ENCODE measurements around the gene ZFX.
A peak's percentile ranks its signal among the peaks of the same experiment; 100 is the strongest.
"Not testable (repeated sequence)": the region's sequence is repeated elsewhere in the genome, so short reads cannot be mapped to it uniquely, and the experiment has no call there.

Gene ZFX

DNA sequence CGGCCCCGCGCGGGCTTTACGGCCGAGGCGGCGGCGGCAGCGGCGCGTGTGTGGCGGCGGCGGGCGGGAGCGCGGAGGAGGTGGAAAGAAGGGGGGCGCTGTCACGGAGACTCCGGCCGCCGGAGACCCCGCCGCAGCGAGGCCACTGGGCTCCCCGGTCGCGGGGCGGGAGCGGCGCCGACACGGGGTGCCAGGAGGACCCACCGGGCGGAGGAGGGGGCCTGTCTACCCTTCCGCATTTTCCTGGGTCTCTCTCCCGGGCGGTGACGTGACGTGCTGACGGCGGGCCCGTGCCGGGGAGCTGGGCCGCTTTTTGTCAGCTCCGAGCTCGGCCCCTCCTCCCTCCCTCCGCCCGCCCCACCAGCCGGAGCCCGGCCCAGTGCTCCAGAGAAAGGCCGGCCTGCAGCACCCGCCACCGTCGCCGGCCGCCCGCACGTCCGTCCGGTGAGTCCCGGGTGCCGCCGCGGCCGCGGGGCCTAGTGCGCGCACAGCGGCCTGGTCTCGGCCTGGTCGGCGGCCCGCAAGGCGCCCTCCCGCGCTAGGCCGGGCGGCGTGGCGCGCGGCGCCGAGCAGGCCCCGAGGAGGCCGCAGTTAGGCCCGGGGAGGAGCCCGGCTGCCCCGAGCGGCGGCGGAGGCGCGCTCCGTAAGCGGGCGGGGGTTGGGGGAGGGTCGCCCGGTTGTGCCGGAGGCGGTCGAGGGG is at the start of gene ZFX:
Gene ZFX, plus strand, starts transcription at position 379 of the 700 bp plus-strand sequence. CDS start 23,014 bp downstream, outside the sequence.
- DNase-seq (ENCODE audit: low read depth in 2 of 2) = peak in 1 of 2 donors; percentile 60

DNA sequence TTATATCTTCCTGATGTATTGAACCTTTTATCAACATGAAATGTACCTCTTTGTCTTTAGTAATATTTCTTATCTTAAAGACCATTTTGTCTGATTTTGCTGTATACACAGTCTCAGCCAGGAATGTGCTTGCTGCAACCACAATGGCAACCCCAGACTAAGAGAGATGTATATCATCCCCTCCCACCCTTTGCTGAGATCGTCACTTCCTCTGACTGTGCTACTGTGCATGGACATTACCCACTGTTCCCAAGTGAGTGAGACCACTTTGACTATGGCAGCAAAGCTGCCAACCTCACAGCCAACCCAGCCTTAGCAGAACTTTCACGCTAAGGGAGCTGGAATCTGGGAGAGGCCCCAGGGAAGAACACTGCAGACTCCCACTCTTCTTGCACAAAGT is 48.8 kb upstream of the ZFX start:
- DNase-seq (ENCODE audit: low read depth in 2 of 2) = no peak

GRCh38 chrX:24110069-24110468 is 39.5 kb upstream of the ZFX start:
- no peak for DNase-seq (ENCODE audit: low read depth in 2 of 2)

- no peak for DNase-seq (ENCODE audit: low read depth in 2 of 2)
These were observed 36.3 kb upstream of the ZFX start for GRCh38 chrX:24113181-24113580.

- DNase-seq (ENCODE audit: low read depth in 2 of 2) = no peak
These were observed 32.3 kb upstream of the ZFX start for GRCh38 chrX:24117258-24117657.

GRCh38 chrX:24124244-24124799 is 25.2 kb upstream of the ZFX start:
- DNase-seq (ENCODE audit: low read depth in 2 of 2) = no peak

- DNase-seq (ENCODE audit: low read depth in 2 of 2) = no peak
These were observed 24.4 kb upstream of the ZFX start for GRCh38 chrX:24125028-24125612.

DNA sequence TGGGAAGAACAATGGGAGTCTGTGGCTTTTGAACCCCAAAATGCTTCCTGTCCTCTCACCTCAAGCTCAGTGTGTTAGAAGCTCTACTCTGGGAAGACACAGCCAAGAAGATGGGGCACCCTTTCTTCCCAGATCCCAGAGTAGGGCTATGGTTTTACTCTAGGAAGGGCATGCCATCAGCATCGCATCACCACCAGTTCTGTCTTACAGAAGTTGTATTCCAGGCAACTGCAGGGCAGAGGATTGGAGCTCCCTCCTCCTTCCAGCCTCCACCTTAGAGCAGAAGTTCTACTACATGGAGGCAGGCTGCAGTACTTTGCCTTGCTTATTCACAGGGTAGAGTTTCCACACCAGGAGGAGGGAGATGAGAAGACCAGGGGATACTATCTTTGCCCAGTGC is 18.1 kb upstream of the ZFX start:
- no peak for DNase-seq (ENCODE audit: low read depth in 2 of 2)

DNA sequence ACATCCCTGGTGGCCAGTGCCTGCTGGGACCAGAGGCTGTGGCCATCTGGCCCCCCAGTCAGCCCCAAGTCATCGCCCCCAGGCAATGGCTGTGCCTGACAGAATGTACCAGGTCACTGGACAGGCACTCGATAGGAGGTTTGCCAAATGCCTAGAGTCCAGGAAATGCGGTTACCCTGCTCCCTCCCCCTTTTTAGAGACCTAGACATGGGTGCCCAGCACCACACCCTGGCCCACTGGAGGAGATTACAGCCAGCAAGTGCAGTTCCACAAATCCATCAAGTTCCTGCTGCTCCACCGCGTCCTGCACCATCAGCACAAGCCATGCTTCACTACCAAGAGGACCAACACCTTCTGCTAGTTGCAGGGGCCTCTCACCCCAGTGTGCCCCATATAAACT is 16.2 kb upstream of the ZFX start:
- DNase-seq (ENCODE audit: low read depth in 2 of 2) = no peak

DNA sequence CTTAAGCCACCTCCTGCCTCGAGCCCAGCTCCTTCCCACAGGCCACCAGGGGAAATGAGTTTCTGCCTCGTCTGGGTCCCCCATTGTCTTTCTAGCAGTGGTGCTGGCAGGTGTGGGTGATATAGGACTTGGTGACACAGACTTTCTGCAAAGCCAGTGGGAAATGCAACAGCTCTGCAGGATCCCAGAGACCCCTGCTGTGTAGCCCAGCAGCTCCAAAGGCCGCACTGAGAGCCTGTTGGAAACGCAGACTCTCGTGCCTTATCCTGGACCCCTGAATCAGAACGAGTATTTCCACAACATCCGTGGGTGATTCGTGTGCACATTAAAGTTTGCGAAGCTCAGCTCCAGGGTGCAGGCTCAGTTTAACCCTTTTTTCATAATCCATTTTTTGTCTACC is 13.8 kb upstream of the ZFX start:
- not testable (repeated sequence) for DNase-seq (ENCODE audit: low read depth in 2 of 2)

GRCh38 chrX:24137192-24137591 is 12.3 kb upstream of the ZFX start:
- DNase-seq (ENCODE audit: low read depth in 2 of 2) = no peak

GRCh38 chrX:24143982-24144381 is 5.5 kb upstream of the ZFX start:
- not testable (repeated sequence) for DNase-seq (ENCODE audit: low read depth in 2 of 2)

DNA sequence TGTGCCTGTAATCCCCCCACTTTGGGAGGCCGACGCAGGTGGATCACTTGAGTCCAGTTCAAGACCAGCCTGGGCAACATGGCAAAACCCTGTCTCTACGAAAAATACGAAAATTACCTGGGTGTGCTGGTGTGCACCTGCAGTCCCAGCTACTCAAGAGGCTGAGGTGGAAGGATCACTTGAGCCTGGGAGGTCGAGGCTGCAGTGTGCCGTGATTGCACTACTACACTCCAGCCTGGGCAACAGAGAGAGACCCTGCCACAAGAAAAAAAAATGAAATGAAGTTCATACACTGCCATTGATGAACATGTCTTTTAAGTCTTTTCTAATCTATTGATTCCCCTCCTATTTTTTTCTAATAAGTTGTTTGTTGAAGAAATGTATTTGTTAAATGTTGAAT is 5.0 kb upstream of the ZFX start:
- no peak for DNase-seq (ENCODE audit: low read depth in 2 of 2)

GRCh38 chrX:24145303-24146186 is 4.0 kb upstream of the ZFX start:
- DNase-seq (ENCODE audit: low read depth in 2 of 2) = no peak

DNA sequence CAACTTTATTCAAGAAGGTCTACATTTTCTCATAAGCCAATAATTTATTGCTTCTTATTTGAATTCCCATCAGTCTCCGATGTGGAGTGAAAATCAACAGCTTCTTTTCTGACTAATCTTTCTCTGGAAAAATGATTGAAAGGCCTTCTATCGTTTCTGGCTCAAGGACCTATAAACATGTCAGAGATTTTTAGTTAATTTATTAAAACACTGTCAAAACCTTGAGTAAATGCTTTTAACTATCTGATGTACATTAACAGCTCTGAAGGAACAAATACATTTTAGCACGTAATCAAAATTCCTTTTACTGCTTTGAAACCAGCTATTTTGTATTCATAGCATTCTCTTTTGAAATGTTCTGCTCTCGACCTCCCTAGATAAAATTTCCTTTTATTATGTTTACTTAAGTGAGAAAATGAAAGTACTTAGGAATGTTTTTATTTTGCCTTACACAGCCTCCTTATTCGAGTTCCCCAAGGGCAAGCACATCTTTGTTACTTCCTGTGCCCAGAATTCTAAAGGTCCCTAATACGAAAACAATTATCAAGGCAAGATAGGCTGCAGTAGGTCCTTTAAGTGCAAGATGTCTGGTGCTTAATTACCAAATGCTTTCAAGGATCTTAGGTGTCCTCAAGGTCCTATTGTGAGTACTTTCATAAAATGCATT is 3.1 kb upstream of the ZFX start:
- DNase-seq (ENCODE audit: low read depth in 2 of 2) = no peak

DNA sequence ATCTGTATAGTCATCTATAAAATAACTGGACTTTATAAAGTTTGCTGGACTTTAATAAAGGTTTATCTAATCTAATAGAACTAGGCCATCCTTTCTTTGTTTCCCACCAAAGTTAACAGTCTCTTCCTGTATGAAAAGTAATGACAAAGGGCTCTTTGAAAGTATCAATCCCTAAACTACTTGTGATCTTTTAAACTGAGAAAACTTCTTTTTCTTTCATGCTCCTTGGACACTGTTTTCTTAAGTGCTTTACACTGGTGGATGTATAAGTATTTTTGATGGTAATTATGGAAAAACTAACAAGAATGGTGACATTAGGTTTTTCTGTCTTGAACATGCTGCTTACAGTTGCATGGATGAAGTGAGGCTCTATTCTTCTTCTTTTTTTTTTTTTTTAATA is 2.4 kb upstream of the ZFX start:
- DNase-seq (ENCODE audit: low read depth in 2 of 2) = no peak

DNA sequence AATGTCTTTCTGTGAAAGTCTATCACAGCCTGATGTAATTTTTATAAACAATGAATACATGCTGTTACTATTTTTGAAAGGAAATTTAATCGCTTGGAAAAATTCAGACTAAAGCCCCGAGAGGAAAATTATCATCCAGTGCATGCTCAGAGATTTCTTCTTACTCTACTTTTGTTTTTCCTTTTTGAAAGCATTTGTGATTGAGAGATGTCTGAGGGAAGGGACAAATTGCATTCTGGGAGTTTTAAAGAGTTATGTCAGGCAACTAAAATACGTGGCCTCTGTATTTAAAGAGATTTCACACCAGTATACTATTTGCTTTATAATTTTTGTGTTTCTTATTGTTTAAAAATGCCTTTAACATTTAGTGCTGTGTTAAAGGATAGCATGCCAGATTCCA is 1.4 kb upstream of the ZFX start:
- no peak for DNase-seq (ENCODE audit: low read depth in 2 of 2)

DNA sequence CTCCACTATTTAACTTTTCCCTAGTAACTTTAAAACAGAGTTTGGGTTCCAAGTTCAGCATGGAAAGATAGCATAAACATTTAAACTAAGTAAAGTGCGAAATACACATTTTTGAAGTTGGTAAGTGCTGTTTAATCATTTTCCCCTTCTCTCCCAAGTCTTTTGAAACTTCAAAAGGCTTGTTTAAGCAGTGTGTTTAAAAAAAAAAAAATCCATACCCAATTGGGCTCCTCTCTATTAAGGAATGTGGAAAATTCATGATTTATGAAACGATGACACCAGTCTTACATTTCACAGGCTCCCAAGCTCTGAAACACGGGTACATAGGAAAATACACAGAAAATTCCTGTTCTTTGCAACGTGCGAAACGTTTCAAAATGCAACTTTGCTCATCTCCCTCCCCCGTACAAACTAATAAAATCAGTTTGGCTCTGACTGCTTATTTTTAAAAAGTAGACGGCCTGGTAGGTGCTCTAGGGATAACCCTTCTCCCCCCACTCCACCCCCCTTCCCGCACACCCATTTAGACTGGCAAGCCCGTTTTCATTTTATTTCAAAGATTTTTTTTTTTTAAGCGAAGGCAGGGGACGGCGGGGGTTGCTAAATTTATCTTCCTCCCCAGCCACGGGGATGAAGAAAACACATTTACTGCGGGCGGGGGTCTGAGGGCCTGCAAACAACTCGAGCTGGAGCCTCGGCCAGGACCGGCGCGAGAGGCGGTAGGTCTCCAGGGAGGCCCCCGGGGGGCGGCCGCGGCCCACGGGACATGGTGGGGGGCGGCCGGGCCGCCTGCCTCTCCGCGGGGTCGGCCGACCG is 786 bp upstream of the ZFX start:
- DNase-seq (ENCODE audit: low read depth in 2 of 2) = peak in 1 of 2 donors; percentile 18

- peak; percentile 62 to 83 for DNase-seq (ENCODE audit: low read depth in 2 of 2)
These were observed 692 bp downstream of the ZFX start for GRCh38 chrX:24150051-24150790.

DNA sequence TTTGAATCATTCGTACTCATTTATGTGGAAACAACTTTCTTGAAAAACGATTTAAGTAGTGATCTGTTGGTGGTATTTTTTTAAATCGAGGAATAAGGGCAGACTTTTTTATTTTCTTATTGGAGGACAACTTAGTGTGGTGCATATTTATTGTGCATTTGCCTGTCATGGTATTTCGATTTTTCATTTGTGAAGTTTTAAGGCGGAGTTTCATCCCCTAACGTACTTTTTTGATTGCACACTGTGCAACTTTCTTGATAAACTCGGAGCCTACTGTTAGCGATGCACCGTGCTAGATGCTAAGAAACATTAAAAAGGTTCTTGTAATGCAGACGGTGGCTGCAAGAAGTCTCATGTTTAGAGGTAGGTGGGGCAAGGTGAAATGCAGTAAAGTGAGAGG is 1.4 kb downstream of the ZFX start:
- DNase-seq (ENCODE audit: low read depth in 2 of 2) = no peak
